Mucosa of rectum (tissue), 2 donors: ENCODE data around the gene ERBB2.
A peak's percentile ranks its signal among the peaks of the same experiment; 100 is the strongest.

ENCODE experiments used
- H3K27ac ChIP-seq, 2 donors: one replicate each; pipeline ENCODE4 v1.7.0; 2013; ENCODE audit warnings: inconsistent platforms in 2 of 2, low read depth in 2 of 2, low read length in 2 of 2
- H3K27me3 ChIP-seq, 2 donors: one replicate each; pipeline ENCODE4 v1.7.0; 2013; ENCODE audit warnings: low read length in 2 of 2; ENCODE audit not compliant: control insufficient read depth in 2 of 2, insufficient read depth in 2 of 2
- H3K36me3 ChIP-seq, 2 donors: one replicate each; pipeline ENCODE4 v1.7.0; 2013; ENCODE audit warnings: low read length in 2 of 2; ENCODE audit not compliant: control insufficient read depth in 2 of 2, insufficient read depth in 2 of 2
- H3K4me1 ChIP-seq, 2 donors: one replicate each; pipeline ENCODE4 v1.7.0; 2013; ENCODE audit warnings: low read length in 2 of 2, mild to moderate bottlenecking in 1 of 2; ENCODE audit not compliant: control insufficient read depth in 2 of 2, insufficient read depth in 2 of 2
- H3K4me3 ChIP-seq, 2 donors: one replicate each; pipeline ENCODE4 v1.7.0; 2013; ENCODE audit warnings: low read length in 2 of 2
- H3K9ac ChIP-seq, 2 donors: one replicate each; pipeline ENCODE4 v1.7.0; 2013; ENCODE audit warnings: low read length in 2 of 2, low read depth in 1 of 2, mild to moderate bottlenecking in 1 of 2
- H3K9me3 ChIP-seq, 2 donors: one replicate each; pipeline ENCODE4 v1.7.0; 2013; ENCODE audit warnings: low read length in 2 of 2; ENCODE audit not compliant: control insufficient read depth in 2 of 2
- donor health status: healthy.
- donor health status: Normal muscosa, but diverticular disease.

The ERBB2 gene

DNA sequence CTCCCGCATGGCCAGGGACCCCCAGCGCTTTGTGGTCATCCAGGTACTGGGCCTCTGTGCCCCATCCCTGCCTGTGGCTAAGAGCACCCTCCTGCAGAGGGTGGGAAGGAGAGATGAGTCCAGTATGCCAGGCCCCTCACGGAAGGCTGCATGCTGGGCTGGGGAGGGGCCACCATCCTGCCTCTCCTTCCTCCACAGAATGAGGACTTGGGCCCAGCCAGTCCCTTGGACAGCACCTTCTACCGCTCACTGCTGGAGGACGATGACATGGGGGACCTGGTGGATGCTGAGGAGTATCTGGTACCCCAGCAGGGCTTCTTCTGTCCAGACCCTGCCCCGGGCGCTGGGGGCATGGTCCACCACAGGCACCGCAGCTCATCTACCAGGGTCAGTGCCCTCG lies 26.8 kb downstream of the ERBB2 start:
- Histone ChIP-seq H3K4me3 (no peak overlapping the region), H3K9me3 (no peaks in the 10 kb centered on the region), H3K27me3 (no peaks in the 10 kb centered on the region), H3K36me3 (peaks cover 34 to 47% of the 10 kb centered on the region in 2 donors), H3K4me1 (peaks cover 4 to 17% of the 10 kb centered on the region in 2 donors), H3K9ac (no peak overlapping the region), H3K27ac (no peak overlapping the region)

DNA sequence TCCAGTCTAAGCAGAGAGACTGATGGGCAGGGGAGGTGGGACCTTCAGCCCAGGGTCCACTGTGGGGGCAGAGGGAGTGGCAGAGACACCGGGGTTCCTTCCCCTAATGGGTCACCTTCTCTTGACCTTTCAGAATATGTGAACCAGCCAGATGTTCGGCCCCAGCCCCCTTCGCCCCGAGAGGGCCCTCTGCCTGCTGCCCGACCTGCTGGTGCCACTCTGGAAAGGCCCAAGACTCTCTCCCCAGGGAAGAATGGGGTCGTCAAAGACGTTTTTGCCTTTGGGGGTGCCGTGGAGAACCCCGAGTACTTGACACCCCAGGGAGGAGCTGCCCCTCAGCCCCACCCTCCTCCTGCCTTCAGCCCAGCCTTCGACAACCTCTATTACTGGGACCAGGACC lies 27.7 kb downstream of the ERBB2 start:
- no peaks in the 10 kb centered on the region for H3K27me3 ChIP-seq
- no peak overlapping the region for H3K27ac ChIP-seq
- peaks cover 34 to 42% of the 10 kb centered on the region in 2 donors for H3K36me3 ChIP-seq
- no peak overlapping the region for H3K9ac ChIP-seq
- peaks cover 4 to 17% of the 10 kb centered on the region in 2 donors for H3K4me1 ChIP-seq
- no peaks in the 10 kb centered on the region for H3K9me3 ChIP-seq
- H3K4me3 ChIP-seq: no peak overlapping the region

DNA sequence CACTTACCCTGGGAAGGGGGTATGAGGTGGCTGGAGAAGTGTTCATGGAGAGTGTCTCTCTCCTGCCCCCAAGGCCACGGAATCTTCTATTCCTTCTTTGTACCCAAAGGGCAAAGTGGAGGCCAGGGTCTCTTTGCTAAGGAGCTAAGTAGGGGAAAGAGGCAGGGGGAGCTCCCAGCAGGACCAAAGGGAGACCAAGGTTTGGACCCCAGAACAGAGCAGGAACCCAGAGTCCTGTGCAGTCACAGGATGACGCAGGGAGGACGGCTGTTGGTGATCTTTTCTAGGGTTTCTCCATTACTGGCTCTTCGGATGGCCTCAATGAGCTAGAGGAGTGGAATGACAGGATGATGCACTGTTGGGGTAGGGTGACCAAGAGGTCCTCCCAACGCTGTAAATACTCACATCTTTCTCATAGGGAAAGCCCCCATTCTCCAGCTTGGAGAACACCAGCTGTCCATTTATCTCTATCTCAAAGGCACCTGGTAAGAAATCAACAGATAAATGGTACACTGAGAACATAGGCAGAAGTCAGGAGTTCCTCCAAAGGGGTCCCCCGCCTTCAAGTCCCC lies 29.5 kb downstream of the ERBB2 start:
- peaks cover 34 to 39% of the 10 kb centered on the region in 2 donors for H3K36me3 ChIP-seq
- H3K4me3 ChIP-seq: peak overlapping the region; percentile 82 to 84
- peak overlapping the region; percentile 86 to 88 for H3K27ac ChIP-seq
- H3K9me3 ChIP-seq: no peaks in the 10 kb centered on the region
- H3K9ac ChIP-seq: peak overlapping the region; percentile 84 to 85
- no peaks in the 10 kb centered on the region for H3K27me3 ChIP-seq
- H3K4me1 ChIP-seq: peaks cover 4 to 17% of the 10 kb centered on the region in 2 donors

DNA sequence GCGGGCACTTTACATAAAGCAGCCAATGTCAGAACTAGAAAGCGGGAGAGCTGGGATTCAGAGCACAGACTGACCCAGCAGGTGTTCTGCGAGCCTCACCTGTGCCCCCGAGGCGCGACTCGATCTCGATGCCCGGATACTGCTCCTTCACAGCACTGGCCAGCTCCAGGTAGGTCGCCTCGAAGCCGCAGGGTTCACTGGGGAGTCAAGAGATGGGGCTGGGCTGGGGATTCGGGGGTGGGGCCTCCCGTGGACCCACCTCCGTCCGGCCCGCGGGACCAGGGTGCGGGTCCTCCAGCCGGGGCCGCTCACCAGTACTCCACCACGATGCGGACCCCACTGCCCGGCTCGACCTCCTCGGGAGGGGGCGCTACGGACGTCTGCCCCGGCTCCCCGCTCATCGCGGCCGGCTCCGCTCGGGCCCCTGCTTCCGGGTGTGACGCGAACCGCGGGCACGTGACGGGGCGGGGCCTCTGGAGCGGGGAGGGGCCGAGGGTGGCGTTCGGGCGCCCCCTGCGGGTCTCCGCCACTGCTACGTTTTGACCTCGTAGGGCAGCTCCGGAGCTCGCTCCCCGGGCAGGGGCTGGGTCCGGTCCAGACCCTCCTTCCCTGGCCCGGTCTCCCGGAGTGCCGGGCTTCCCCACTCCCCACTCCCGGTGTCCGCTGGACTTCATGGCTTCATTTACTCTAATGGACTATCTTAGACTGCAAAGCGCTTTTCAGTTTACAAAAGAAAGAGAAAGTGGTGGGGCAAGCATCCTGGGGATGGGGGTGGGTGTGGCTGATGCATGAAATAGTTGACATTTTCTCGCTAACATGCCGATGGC lies 30.4 kb downstream of the ERBB2 start, which contains the start of gene MIEN1:
Gene MIEN1 (minus strand): TSS at position 438 of the 827 bp plus-strand sequence. CDS start 37 bp downstream, at position 401.
- Histone ChIP-seq H3K27ac (peak within 1 kb of the TSS; percentile 86 to 88), H3K36me3 (peaks cover 26 to 30% of the 10 kb centered on the region in 2 donors), H3K27me3 (no peaks in the 10 kb centered on the region), H3K4me1 (peaks cover 4 to 17% of the 10 kb centered on the region in 2 donors), H3K4me3 (peak within 1 kb of the TSS; percentile 82 to 84), H3K9ac (peak within 1 kb of the TSS; percentile 84 to 85), H3K9me3 (no peaks in the 10 kb centered on the region)

DNA sequence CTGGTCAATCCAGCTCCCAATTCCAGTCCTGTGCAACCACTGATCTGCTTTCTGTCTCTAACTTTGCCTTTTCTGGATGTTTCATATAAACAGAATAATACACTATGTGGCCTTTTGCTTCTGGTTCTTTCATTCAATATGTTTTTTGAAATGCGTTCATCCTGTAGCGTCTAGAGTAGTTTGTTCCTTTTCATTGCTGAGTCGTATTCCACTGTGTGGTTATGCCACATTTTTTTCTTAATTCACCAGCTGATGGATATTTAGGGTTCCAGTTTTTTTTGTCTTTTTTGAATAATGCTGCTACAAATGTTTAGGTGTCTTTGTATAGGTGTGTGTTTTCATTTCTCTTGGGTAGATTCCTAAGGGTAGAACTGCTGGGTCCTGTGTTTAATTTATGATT lies 32.7 kb downstream of the ERBB2 start:
- Histone ChIP-seq H3K4me1 (peaks cover 8 to 32% of the 10 kb centered on the region in 2 donors), H3K9ac (no peak overlapping the region), H3K4me3 (no peak overlapping the region), H3K36me3 (peaks cover 9 to 13% of the 10 kb centered on the region in 2 donors), H3K27ac (no peak overlapping the region), H3K9me3 (no peaks in the 10 kb centered on the region), H3K27me3 (no peaks in the 10 kb centered on the region)

DNA sequence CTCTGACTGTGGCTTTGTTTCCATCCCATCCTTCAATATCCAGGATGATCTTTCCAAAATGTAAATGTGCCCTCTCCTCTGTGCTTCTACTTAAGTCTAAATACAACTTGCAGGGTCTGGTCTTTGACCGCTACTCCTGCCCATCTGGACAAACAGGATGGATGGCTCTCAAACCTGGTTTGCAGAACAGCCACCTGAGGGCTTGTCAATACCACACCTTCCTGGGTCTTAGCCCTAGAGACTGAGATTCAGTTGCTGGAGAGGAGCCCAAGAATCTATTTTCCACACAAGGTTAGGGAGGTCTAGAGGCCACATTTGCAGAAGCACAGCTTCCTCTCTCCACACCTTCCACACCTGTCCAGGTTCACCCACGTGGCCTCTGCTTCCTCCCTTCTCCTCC lies 36.0 kb downstream of the ERBB2 start:
- Histone ChIP-seq H3K4me3 (no peak overlapping the region), H3K27ac (peak overlapping the region in 1 of 2 donors; percentile 95), H3K27me3 (peaks cover 0 to 7% of the 10 kb centered on the region in 2 donors), H3K4me1 (peaks cover 15 to 31% of the 10 kb centered on the region in 2 donors), H3K36me3 (no peaks in the 10 kb centered on the region), H3K9ac (no peak overlapping the region), H3K9me3 (no peaks in the 10 kb centered on the region)

DNA sequence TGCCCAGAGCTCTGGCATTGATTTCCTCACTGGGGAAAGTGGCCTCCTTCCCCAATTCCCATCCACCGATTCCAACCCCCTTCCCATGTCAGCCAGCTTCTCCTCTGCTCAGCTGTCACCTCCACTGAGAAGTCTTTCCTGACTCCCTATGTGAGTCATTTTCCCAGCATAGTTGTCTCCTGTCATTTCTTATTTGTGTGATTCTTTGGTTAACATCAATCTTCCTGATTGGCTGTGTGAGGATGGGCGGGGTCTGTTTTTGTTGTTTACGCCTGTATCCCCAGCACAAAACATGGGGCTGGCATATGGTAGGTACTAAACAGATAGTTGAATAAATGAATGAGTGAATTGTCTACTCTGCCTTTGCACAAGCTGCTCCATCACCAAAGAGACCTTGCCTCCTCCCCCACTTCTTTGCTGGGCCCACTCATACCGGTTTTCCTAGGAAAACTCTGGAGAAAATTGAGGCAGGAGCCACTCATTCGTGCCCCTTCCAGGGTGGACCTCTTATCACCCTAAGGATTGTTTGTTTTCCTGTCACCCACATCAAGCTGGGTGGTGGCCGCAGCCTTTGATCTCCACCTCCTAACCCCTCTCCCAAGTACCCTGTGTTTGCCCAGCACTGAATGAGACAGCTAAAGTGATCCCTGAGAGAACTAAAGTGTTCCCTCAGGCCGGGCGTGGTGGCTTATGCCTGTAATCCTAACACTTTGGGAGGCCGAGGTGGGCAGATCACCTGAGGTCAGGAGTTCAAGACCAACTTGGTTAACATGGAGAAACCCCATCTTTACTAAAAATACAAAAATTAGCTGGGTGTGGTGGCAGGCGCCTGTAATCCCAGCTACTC lies 36.7 kb downstream of the ERBB2 start:
- Histone ChIP-seq H3K27ac (peak overlapping the region; percentile 94 to 95), H3K4me1 (peaks cover 17 to 34% of the 10 kb centered on the region in 2 donors)

DNA sequence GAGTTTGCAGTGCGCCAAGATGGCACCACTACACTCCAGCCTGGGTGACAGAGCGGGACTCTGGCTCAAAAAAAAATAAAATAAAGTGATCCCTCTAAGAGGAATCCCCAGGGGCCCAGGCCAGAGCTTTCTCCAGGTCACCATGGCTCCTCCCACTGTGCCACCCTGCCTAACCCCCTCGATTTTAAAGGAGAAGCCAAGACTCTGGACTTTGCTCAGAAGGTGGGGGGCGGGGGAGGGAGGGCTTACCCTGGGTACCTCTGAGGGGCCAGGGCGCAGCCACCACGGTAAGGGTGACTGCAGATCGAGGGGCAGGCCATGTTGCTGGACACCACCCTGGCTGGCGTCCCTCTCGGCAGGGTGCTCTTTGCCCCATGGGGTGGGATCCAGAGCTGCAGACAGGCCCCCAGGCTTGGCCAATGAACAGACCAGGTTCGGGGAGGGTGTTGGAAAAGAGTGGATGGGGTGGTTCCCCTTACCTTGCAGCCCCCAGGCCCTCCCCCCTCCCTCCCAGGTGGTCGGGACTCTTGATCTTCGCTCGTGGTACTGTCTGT lies 37.4 kb downstream of the ERBB2 start:
- H3K9me3 ChIP-seq: no peaks in the 10 kb centered on the region
- H3K9ac ChIP-seq: peak overlapping the region; percentile 32 to 85
- peak overlapping the region; percentile 71 to 81 for H3K4me3 ChIP-seq
- peak overlapping the region; percentile 94 to 95 for H3K27ac ChIP-seq
- H3K4me1 ChIP-seq: peaks cover 17 to 34% of the 10 kb centered on the region in 2 donors
- peaks cover 0 to 7% of the 10 kb centered on the region in 2 donors for H3K27me3 ChIP-seq
- no peaks in the 10 kb centered on the region for H3K36me3 ChIP-seq

More for the DNA sequence above, 36.7 kb downstream of the ERBB2 start:
- peaks cover 0 to 7% of the 10 kb centered on the region in 2 donors for H3K27me3 ChIP-seq
- no peaks in the 10 kb centered on the region for H3K9me3 ChIP-seq
- H3K9ac ChIP-seq: peak overlapping the region in 1 of 2 donors; percentile 85
- H3K4me3 ChIP-seq: no peak overlapping the region
- H3K36me3 ChIP-seq: no peaks in the 10 kb centered on the region

DNA sequence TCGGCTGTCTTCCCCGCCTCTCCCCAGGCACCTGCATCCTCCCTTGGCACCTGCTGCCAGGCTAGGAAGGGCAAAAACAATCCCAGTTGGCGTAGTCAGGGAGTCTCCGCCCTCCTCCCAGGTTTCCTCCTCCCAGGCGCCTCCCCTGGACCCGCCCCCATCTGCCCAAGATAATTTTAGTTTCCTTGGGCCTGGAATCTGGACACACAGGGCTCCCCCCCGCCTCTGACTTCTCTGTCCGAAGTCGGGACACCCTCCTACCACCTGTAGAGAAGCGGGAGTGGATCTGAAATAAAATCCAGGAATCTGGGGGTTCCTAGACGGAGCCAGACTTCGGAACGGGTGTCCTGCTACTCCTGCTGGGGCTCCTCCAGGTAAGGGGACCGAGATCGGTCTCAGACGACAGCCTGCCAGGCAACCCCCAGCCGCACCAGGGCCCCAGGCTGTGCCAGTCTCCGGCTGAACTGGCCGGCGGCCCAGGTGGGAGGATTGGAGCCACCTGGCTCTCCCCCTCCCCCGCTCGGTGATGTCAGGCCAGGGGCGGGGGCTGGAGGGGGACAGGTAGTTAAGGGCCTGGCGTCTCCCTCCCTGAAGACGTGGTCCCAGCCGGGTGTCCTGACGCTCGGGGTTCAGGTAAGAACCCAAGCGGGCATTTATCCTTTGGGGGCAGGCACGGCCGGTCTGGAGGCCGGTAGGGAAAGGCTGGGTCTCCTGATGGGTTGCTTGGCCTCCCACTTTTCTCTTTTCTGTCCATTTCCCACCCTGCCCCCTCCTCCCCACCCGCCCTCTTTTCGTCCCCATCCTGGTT lies 38.1 kb downstream of the ERBB2 start, which contains the start of gene GRB7:
Gene GRB7 (plus strand): TSS at position 179 of the 808 bp plus-strand sequence. CDS start 4,364 bp downstream, outside the sequence.
- Histone ChIP-seq H3K9me3 (no peaks in the 10 kb centered on the region), H3K4me1 (peaks cover 17 to 34% of the 10 kb centered on the region in 2 donors), H3K27ac (peak within 1 kb of the TSS; percentile 94 to 95), H3K4me3 (peak within 1 kb of the TSS; percentile 71 to 81), H3K36me3 (peaks cover under 1 to 4% of the 10 kb centered on the region in 2 donors), H3K9ac (peak within 1 kb of the TSS; percentile 85), H3K27me3 (peaks cover 0 to 9% of the 10 kb centered on the region in 2 donors)
